Middle frontal gyrus (tissue), 1 donor: ENCODE data around the gene DISP2.

Experiments used
- DNase-seq: peaks from one replicate; pipeline ENCODE4 v3.0.0-alpha.2; 2015; ENCODE audit warnings: low spot score; ENCODE audit errors: extremely low spot score

DISP2 gene

DNA sequence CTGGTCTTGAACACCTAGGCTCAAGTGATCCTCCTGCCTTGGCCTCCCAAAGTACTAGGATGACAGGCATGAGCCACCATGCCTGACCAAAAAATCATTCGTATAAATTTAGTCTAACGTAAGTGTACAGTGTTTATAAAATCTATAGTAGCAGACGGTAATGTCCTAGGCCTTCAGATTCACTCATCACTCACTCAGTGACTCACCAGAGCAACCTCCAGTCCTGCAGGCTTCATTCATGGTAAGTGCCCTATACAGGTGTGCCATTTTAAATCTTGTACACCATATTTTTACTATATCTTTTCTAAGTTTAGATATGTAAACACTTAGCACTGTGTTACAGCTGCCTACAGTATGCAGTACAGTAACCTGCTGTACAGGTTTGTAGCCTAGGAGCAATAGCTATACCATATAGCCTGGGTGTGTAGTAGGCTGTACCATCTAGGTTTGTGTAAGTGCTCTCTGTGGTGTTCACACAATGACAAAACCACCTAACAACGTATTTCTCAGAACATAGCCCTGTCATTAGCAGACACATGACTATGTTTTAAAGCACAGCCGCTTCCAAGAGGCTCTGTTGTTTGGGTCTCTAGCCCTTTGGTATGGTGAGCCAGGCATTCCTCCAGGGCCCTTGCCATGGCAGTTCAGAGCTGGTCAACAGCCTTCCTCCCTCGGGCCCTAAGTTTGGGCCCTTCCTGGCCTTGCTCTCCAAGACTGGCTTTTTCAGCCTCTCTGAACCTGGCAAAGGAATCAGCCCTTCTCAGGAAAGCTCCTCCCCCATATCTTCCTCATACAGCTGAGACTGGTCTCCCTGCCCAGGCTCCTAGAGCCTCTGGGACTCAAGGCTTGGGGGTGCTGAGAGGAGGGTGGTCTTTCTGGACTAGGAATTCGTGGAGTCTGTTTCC is 15.4 kb upstream of the DISP2 start:
- DNase-seq = no peak

DNA sequence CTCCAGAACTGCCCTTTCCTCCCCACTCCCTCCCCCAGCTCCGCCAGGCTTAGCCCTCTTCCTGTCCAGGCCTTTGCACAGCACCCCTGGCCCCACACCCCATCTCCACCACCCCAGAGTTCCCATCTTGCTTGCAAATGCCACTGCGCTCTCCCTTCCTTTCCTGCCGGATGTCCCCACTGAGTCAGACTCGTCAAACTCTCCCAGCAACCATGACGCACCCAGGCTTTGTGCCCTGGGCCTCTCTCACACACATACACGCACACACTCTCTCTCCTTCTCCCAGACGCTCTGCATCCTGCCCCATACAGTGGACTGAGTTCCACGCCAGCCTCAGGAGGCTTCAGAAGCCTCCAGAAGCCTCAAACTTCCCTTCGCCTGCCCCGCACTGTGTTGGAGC is 14.5 kb upstream of the DISP2 start:
- no peak for DNase-seq

DNA sequence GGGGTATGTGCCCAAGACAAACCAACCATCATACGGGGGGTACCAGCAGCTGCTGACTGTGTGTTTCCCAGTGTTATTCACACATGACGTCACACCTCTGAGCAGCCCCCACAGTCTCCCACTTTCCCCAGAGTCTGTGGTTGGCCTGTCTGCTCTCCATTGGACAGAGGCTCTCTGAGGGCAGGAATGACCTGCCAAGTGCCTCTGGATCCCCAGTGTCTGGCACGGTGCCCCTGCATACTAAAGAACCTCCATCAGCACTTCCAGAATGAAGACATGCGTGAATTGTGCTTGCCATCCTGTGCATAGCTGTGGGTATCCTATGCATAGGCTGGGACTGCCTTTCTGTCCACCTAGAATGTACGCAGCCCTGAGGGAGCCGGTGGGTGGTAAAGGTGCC is 13.8 kb upstream of the DISP2 start:
- no peak for DNase-seq

DNA sequence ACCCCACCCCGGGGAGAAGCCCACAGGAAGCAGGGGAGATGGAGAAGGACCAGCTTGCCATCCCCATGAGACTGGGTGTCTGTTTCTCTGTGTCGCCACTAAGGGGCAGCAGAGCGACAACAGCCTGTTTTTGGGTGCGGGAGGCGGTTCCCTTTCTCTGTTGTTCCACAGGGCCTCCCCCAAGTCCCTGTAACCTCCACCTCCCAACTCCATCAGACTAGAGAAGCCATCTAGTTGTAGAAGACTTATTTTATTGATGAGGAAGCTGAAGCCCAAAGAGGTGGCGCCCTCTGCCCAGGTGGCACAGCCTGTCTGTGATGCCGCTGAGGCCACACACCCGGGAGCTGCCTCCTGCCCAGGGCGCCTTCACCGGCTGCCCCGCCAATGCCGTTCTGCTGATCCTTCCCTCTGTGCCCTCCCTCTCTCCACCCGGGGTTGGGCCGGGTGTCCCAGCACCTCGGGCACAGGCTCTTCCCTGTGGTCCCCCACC is 13.3 kb upstream of the DISP2 start:
- DNase-seq = no peak

DNA sequence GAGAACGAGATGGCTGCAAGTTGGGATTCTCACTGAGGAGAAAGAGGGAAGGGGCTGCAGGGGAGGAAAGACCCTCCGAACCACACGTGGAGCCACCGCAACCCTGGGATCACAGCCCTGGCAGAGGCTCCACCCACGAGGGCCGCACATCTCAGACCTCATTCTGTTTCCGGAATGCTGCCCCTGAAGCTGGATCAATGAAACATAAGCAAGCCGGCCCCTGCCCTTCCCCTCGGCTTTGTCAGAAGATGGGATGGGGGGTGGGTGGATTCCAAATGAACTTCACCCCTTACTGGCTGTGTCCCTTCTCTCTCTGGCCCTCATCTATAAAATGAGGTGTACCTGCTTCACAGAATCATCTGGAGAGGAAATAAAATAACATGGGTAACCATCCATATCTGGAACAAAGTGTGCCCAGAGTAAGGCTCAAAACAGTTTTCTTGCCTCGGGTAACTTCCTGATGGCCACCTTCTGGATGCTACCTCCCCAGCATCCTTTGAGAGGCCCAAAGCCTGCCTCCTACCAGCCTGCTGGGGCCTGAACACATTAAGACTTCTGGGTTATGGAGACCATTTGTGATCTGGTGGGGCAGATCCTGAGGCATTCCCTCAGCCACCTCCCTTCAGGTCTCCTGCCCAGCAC is 12.7 kb upstream of the DISP2 start:
- no peak for DNase-seq

DNA sequence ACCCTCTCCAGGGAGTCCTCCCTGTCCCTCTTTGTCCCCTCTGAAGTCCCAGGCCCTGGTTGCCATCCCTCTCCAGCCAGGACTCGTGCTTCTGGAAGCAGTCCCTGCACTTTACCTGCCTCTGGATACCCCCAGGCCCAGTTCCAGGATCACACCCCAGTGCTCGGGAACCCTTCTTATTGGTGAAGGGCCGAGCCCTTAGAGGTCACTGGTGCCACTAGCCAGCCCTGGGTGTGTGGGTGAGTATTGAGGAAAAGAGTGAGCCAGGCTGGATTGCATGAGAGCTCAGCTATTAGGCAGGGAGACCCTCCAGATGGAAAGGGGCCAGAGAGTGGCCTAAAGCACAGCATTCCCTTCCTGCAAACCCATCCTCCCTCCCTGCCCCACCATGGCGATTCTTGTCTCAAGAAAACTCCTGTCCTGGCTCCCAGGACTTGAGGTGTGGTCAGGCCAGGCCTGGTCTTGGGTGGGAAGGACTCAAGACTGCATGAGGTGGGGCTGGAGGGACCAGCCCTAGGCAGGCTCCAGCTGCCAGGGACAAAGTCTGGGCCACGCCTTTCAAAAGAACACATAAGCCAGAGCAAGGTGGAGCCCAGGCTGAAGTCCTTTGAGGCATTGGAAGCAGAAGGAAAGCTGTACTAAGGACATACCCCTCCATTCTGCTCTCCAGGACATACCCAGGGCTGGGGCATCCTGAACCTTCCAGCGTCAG is 12.0 kb upstream of the DISP2 start:
- no peak for DNase-seq

DNA sequence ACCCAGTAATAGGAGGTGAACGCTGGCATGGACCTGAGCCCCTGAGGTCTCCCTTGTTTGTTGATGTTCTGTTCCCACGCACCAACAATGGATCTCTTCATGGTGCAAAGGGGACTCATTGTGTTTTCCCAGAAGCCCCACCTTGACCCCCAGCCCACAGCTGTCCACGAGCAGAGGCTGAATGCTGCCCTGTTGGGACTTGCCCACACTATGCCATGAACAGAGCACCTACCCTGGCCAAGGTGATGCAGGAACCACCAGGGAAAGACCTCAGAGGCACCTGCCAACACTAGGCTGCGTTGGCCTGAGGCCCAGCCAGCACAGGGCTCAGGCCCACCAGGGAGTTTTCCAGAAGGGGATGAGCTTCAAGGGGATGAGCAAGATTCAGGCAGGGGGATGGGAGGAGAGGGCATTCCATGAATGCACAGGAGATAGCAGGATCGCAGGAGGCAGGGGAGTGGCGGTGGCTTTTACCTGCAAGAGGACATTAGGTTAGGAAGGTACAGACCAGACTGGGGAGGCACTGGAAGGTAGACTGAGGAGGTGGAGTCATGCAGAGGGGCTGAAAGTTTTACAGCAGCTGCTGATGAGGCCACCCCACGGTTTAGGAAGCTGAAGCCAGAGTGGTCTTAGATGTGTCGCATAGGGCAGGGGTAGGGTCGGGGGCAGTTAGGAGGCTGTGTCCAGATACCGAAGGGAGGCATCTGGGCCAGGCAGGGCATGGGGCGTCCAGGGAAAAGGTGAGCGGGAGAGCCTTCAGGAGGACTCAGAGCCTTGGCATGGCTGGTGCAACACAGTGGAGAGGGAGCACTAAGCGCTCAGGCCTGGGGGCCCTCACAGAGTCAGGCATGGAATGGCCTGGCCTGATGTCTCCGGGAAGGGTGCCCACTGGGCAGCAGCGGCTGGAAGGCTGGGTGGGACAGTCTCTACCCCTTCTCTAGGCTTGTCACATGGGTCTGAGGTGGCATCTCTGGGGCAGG is 11.2 kb upstream of the DISP2 start:
- no peak for DNase-seq

DNA sequence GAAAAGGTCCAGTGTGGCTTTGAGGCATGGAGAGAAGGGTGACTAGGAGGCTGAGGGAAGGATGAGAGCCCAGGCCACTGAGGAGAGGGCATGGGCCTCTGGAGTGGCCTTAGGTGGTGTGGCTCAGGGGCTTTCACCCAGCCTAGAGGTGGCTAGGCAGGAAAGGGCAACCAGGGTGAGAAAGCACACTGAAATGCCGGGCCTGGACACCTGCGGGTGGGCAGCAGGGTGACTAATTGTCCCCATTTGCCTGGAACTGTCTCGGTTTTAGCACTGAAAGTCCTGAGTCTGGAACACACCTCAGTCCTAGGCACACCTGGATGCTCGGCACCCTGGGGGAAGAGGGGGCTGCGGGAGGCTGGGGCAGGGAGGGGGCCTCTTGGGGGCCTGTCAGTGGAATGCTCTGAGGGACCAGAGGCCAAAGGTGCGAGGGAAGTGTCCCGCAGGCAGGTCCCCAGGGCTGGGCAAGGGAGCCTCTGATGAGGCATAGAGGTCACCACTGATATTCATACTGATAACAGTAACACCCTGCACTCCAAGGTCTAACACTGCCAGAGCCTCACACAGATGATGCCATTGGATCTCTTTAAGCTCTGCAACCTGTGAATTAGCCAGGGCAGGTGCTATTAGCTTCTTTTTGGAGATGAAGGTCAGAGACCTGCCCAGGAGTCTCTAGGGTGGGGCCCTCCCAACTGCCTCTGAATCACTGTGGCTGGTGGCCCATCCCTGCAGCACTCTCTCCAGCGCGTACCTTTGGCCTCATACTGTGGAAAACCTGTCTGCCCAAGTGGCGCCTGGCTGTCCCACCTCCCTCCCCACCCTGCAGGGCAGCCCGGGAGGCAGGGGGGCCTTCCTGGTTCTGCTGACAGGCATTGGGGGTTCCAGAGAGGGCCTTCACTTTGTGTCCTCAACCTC is 10.2 kb upstream of the DISP2 start:
- no peak for DNase-seq

DNA sequence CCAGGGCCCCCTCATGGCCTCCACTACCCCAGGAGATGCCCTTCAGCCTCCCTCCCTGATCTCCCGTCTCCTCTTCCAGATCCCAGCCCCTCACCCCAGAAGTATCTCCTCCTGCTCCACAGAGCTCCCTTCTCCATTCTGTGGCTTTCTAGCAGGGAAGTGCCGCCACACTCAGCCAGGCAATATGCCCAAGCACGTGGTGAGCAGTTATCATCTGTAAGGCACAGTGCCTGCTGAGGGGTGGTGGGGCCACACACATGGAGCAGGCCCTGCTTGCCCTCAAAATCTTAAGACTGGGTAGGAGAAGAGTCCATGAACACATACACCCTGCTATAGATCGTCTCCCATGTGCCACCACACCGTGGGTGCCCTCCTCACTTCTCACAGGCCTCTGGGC is 9.5 kb upstream of the DISP2 start:
- no peak for DNase-seq

DNA sequence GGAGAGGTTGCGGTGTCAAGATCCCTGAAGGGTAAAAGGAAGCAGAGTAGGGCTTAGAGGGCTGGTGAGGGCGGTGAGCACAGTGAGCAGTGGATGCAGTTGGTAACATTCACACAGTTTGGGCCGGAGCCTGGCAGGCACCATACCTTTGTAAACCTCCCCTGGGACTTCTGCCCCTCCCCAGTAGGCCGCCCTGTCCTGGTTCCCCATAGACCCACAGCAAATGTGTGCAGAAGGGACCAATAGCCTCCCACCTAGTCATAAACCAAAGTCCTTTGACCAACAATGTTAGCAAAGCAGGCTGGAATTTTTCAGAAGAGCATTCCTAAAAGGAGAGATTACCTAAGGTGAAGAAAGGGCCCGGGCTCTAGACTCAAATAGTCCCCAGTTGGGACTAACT is 8.9 kb upstream of the DISP2 start:
- DNase-seq = no peak

DNA sequence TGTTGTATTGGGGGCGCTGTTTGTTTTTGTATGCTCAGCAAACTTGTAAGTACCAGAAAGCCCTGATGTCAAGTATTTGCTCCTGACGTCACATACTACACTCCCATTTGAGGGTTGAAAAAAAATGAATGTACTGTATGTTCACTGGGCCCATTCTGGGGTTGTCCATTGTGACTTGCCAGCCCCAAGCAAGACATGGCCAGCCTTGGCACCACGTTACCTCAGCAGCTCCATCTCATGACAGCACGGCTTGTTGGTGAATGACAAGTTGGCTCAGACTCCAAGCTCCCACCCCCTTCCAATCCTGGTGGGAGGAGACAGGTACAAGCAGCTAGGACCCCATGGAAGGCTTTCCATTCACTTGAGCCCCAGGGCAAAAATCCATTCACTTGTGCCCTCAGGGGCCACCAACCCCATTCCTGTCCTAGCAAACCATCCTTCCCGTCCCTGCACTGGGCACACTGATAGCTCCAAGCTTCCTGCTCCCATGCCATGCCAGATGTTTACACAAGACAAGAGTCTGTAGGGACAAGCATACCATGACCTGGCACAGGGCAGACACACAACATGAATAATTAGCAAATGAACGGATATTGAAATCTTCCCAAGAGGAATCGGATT is 5.6 kb upstream of the DISP2 start:
- DNase-seq = no peak

DNA sequence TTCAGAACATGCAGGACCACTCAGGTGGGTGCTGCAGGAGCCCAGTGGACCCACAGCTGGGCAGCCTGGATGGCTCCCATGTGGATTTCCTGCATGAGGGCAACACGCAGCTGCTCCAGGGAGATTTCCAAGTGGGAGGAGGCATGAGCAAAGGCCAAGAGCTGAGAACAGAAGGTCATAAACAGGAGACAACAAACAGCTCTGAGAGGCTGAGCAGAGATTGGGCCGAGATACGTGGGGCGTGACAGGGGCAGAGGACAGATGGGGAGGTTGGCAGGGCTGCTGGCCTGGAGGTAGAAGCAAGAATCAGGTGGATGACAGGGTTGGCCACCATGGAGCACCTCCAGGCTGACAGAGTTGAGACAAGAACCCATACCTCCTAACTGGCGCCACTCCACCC is 4.3 kb upstream of the DISP2 start:
- no peak for DNase-seq

DNA sequence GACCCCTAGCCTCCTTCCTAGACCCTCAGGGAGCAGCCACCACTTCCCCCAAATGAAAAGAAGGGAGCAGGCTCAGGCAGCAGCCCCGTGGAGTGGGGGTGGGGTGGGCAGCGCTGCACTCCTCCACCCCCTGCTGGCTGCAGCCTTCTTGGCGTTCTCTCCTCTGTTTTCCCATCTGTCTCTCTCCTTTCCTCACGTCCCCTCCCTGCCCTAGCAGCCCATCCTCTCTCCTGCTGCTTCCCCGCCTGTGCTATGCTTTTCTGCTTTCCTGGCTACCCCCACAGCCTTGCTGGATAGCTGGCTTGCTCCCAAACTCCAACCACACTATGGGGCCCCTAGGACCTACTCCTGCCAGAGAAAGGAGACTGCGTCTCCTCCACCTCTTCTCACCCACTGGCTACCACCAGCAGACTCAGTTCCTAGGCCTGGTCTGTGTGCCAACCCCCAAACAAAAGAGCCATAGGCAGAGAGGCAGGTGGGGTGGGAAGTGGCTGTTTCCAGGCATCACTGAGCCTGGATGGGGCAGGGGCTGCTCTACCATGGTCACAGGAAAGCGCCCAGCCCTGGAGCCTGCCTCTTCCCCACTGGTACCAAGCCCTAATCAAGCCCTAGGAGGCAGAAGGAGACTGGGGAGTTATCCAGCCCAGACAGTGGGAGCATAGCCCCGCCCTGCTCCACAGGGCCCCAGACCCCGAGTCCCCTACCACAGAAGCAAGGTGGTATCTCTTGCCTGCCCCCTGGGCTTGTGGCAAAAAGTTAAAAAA is 3.4 kb upstream of the DISP2 start:
- no peak for DNase-seq

DNA sequence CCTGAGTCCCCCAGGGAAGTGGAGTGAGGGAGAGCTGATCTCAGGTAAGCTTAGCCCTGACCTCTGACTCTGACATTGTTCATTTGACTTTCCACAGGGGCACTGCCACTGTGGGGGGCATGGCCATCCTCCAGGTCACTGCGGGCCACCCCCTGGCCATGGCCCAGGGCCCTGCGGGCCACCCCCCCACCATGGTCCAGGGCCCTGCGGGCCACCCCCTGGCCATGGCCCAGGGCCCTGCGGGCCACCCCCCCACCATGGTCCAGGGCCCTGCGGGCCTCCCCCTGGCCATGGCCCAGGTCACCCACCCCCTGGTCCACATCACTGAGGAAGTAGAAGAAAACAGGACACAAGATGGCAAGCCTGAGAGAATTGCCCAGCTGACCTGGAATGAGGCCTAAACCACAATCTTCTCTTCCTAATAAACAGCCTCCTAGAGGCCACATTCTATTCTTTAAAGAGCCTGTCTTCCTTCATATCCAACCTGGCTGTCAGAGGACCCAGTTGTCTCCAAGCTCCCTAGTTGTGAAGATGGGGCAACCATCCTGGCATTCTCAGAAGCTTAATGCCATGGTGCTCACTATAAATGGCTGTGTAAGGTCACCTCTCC is 1.9 kb upstream of the DISP2 start:
- DNase-seq = no peak

DNA sequence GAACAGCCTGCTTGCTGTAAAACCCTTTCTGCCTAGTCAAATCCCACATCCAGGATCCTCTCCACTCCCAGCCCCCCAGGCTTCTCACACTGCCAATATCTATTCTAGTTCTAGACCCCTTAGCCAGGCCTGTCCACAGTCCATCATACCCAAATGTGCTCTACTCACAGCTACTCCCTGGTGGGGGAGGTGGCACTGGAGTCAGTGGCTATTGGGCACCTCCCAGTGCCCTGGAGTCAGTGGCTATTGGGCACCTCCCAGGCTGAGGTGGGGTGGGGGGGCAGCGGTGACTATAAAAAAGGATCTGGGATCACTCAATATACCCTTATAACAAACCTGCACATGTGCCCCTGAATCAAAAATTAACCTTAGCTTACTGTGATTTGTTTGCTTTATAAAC is 773 bp upstream of the DISP2 start:
- DNase-seq = no peak

DNA sequence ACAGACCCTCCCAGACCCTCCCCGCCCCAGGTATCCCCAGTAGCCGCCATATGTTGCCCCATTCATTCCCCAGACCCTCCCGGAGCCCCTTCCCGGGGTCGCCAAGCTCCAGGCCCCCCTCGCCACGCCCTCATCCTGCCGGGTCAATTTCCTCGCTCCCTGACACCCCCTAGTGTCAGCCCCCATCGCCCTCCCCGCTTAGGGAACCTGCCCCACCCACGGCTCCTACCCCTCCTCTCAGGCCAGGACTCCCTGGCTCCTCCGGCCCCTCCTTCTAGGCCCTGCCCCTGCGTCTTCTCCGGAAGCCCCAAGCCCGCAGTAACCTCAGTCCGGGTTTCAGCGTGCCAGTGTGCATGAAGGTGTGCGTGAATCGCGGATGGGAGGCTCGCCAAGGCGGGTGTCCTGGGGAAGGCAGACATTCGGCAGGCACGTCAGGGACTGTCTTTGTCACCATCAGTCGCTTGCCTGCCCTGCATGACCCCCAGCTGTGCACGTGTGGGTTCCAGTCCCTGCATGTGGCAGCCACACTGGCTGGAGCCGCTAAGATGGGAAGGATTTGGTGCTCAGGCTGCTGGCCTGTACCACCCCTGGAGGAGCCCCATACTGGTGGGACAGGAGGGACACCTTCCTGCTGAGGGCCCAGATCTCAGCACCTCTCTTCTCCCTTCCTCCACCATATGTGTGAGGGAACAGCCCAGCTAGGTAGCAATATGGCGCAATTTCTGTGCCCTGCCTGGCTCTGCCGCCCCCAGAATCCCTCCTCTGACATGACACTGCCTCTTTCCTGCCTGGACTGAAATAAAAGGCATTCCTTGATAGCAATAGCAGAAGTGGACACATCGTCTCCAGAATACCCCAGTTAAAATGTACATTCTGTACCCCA is 693 bp downstream of the DISP2 start:
- DNase-seq = no peak

DNA sequence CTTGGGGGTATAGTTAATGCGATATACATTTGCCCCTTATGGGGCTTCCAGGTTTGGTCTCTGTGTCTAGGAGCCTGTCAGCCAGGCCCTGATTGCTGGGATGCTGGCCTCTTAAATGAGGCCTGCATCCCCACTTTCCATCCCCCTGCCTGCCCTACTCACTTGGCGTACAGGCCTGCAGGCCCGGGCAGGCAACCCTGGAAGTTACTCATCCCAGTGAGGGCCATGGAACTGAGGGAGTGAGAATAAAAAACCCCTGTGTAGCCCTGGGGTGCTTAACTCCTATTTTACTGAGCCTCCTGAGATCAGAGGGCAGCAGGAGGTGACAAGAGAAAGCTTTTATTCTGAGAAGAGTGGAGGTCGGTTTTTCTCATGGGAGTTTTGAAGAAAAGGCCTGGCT is 2.0 kb downstream of the DISP2 start:
- DNase-seq = no peak
